GM04503 (cell line): Measurements from ENCODE around the gene BBC3.
A peak's percentile ranks its signal among the peaks of the same experiment; 100 is the strongest.
"Not testable (repeated sequence)": the region's sequence is repeated elsewhere in the genome, so short reads cannot be mapped to it uniquely, and the experiment has no call there.

Experiments
- DNase-seq: peaks from one replicate; pipeline ENCODE4 v3.0.0-alpha.2; 2012; ENCODE audit warnings: low read depth

The BBC3 gene

GRCh38 chr19:47258434-47258833, 27.4 kb upstream of the BBC3 start:
- DNase-seq, result no peak

- DNase-seq, result no peak
These were observed 26.6 kb upstream of the BBC3 start for GRCh38 chr19:47257411-47258169.

- peak; percentile 80 for DNase-seq
These were observed 25.9 kb upstream of the BBC3 start for GRCh38 chr19:47256693-47257410.

GRCh38 chr19:47255879-47256692, 25.1 kb upstream of the BBC3 start, which contains the start of gene CCDC9:
Gene CCDC9, plus strand, starts transcription at chr19:47256525. Its CDS starts 1,876 bp downstream, at chr19:47258401.
- DNase-seq, result peak; percentile 70

- no peak for DNase-seq
These were observed 23.0 kb upstream of the BBC3 start for GRCh38 chr19:47253970-47254369.

- DNase-seq, result no peak
These were observed 22.5 kb upstream of the BBC3 start for GRCh38 chr19:47253467-47253881.

- DNase-seq, result not testable (repeated sequence)
These were observed 22.0 kb upstream of the BBC3 start for GRCh38 chr19:47253016-47253415.

- no peak for DNase-seq
These were observed 16.4 kb upstream of the BBC3 start for GRCh38 chr19:47247308-47247990.

- peak; percentile 81 for DNase-seq
These were observed 13.0 kb upstream of the BBC3 start for GRCh38 chr19:47243776-47244547.

- DNase-seq, result no peak
These were observed 12.4 kb upstream of the BBC3 start for GRCh38 chr19:47243364-47243775.

- no peak for DNase-seq
These were observed 11.0 kb upstream of the BBC3 start for GRCh38 chr19:47241919-47242577.

GRCh38 chr19:47240996-47241918, 10.3 kb upstream of the BBC3 start:
- DNase-seq, result no peak

- no peak for DNase-seq
These were observed 9.6 kb upstream of the BBC3 start for GRCh38 chr19:47240556-47240955.

- DNase-seq, result no peak
These were observed 8.8 kb upstream of the BBC3 start for GRCh38 chr19:47239610-47240296.

- no peak for DNase-seq
These were observed 8.2 kb upstream of the BBC3 start for GRCh38 chr19:47239152-47239551.

GRCh38 chr19:47236072-47236675, 5.2 kb upstream of the BBC3 start:
- no peak for DNase-seq

GRCh38 chr19:47232422-47233211, 1.6 kb upstream of the BBC3 start:
- DNase-seq, result no peak
